Keratinocyte (primary cell): Measurements from ENCODE around the gene SMU1. TPM values are rescaled to one million over a fixed set of nuclear protein-coding genes. Genes with fewer than 3 reads are reported as not detected.
"Not testable (repeated sequence)": the region's sequence is repeated elsewhere in the genome, so short reads cannot be mapped to it uniquely, and the experiment has no call there.

ENCODE experiments used
- DNase-seq: peaks from one replicate; pipeline ENCODE4 v3.0.0-alpha.2; 2011; ENCODE audit warnings: low read depth, missing footprints, low spot score
- FAIRE-seq: peaks from 2 replicates; lab custom pipeline; 2011; peaks lifted over from hg19 to GRCh38; lab: Jason Lieb, UNC
- H2AFZ ChIP-seq: 2 replicates; pipeline ENCODE4 v1.6.0; 2012; ENCODE audit warnings: low read length, control low read depth, inconsistent platforms; ENCODE audit not compliant: control insufficient read depth
- H3K27ac ChIP-seq: 2 replicates; pipeline ENCODE4 v1.5.1; 2011; ENCODE audit warnings: low read length; ENCODE audit not compliant: control insufficient read depth, insufficient read depth
- H3K27me3 ChIP-seq: 3 replicates; pipeline ENCODE4 v1.6.0; 2011; ENCODE audit warnings: low read length; ENCODE audit not compliant: control insufficient read depth, insufficient read depth; ENCODE audit errors: extremely low read depth
- H3K36me3 ChIP-seq, 2 experiments: 2 replicates in 1 of 2; 3 replicates in 1 of 2; pipeline ENCODE4 v1.5.1; 2011; ENCODE audit warnings: low read length in 2 of 2, mild to moderate bottlenecking in 1 of 2; ENCODE audit not compliant: control insufficient read depth in 2 of 2, insufficient read depth in 2 of 2; ENCODE audit errors: extremely low read depth in 1 of 2
- H3K4me1 ChIP-seq: 3 replicates; pipeline ENCODE4 v1.5.1; 2011; ENCODE audit warnings: low read length; ENCODE audit not compliant: control insufficient read depth, insufficient read depth; ENCODE audit errors: extremely low read depth
- H3K4me2 ChIP-seq: 3 replicates; pipeline ENCODE4 v1.6.0; 2011; ENCODE audit warnings: low read depth, low read length; ENCODE audit not compliant: control insufficient read depth, insufficient read depth; ENCODE audit errors: extremely low read depth
- H3K4me3 ChIP-seq, 3 experiments: fragments of 200-600 bp in 1 of 3; sonication (generic) in 1 of 3; 2 replicates in 2 of 3; 3 replicates in 1 of 3; pipeline ENCODE4 v1.5.1; 2011 to 2016; ENCODE audit warnings: low read length in 3 of 3, mild to moderate bottlenecking in 3 of 3, control low read depth in 2 of 3, inconsistent platforms in 1 of 3, low read depth in 1 of 3, mixed read lengths in 1 of 3, mixed run types in 1 of 3, moderate library complexity in 1 of 3; ENCODE audit not compliant: control insufficient read depth in 2 of 3, insufficient read depth in 2 of 3; ENCODE audit errors: extremely low read depth in 1 of 3
- H3K79me2 ChIP-seq: 2 replicates; pipeline ENCODE4 v1.6.0; 2012; ENCODE audit warnings: low read length; ENCODE audit not compliant: control insufficient read depth, insufficient read depth
- H3K9ac ChIP-seq: 3 replicates; pipeline ENCODE4 v1.6.0; 2011; ENCODE audit warnings: low read length; ENCODE audit not compliant: control insufficient read depth, insufficient read depth; ENCODE audit errors: extremely low read depth
- H3K9me1 ChIP-seq: 3 replicates; pipeline ENCODE4 v1.6.0; 2011; ENCODE audit warnings: low read length; ENCODE audit not compliant: control insufficient read depth, insufficient read depth; ENCODE audit errors: extremely low read depth
- H3K9me3 ChIP-seq: 2 replicates; pipeline ENCODE4 v1.5.1; 2012; ENCODE audit warnings: low read depth, low read length; ENCODE audit not compliant: control insufficient read depth
- H4K20me1 ChIP-seq: 3 replicates; pipeline ENCODE4 v1.6.0; 2011; ENCODE audit warnings: low read length; ENCODE audit not compliant: control insufficient read depth, insufficient read depth; ENCODE audit errors: extremely low read depth
- EZH2 ChIP-seq: IDR thresholded peaks from one replicate; pipeline ENCODE4 v1.6.1; 2012; ENCODE audit warnings: inconsistent platforms, mild to moderate bottlenecking, low read length, moderate library complexity
- dilution Hi-C: fragments of 300-500 bp; cut with MboI; formaldehyde crosslinking; loops from one replicate; pipeline ENCODE4 v1.7.0; 2020; ENCODE audit warnings: low sequenced_read_pairs; ENCODE audit not compliant: extremely low pct_ligation_motif_present
- polyA plus RNA-seq, 5 experiments: library from polyadenylated mRNA; depleted of rRNA in 3 of 5; stranded (reverse) in 3 of 5; stranded (forward) in 1 of 5; unstranded in 1 of 5; fragments of >200 nt; gene quantifications; 1 replicate in 1 of 5; 2 replicates in 3 of 5; 3 replicates in 1 of 5; pipeline versions ENCODE4 v1.2.1 to v1.2.3, GENCODE V29; 2011 to 2012; ENCODE audit warnings: missing spikeins in 2 of 5, low read depth in 1 of 5, low replicate concordance in 1 of 5
- TF ChIP-seq, protein P1 (sequence below), 3 experiments: IDR thresholded peaks in 1 of 3; conservative IDR thresholded peaks in 1 of 3; optimal IDR thresholded peaks in 1 of 3; 2 replicates in 2 of 3; 3 replicates in 1 of 3; pipeline versions ENCODE3 to v1.5.1; 2011; ENCODE audit warnings: low read length in 3 of 3, mild to moderate bottlenecking in 3 of 3, moderate library complexity in 2 of 3, control low read depth in 1 of 3, inconsistent platforms in 1 of 3; ENCODE audit not compliant: insufficient read depth in 2 of 3; ENCODE audit errors: extremely low read depth in 1 of 3

SMU1 gene
- polyA plus RNA-seq, 1 donor (not counting 4 experiments of a cell fraction or from before 2014, with no cell fraction given), result 20.3 TPM

DNA sequence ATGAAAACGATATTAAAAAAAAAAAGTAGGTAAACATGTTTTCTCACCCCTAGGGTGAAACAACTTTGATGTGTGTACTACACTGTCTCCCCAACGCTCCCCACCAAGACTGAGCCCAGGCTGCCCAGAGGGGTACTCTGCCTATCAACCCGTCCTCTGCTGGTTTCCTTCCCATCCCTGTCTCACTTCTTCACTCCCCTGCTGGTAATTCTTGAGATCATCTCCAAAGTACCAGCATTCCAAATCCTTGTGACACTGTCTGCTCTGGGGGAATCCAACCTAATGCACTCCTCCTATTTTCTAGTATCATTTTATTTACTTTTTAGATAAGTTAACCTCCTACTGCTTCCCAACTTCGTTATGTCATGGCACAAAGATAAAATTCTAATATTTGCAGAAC, 68.7 kb downstream of the SMU1 start:
- Histone ChIP-seq H3K27ac (no peak overlapping the region), H3K9ac (no peak overlapping the region), H3K4me1 (no peaks in the 10 kb centered on the region), H3K4me3 (no peak overlapping the region), H4K20me1 (no peaks in the 10 kb centered on the region), H3K27me3 (no peaks in the 10 kb centered on the region), H3K9me3 (no peaks in the 10 kb centered on the region), H2AFZ (no peak overlapping the region), H3K79me2 (peaks cover 4% of the 10 kb centered on the region), H3K4me2 (no peak overlapping the region), H3K9me1 (no peaks in the 10 kb centered on the region), H3K36me3 (no peaks in the 10 kb centered on the region)
- dilution Hi-C loops, result no loop called here
- FAIRE-seq, result no peak
- TF ChIP-seq EZH2, result no peak
- TF ChIP-seq, protein P1, sequence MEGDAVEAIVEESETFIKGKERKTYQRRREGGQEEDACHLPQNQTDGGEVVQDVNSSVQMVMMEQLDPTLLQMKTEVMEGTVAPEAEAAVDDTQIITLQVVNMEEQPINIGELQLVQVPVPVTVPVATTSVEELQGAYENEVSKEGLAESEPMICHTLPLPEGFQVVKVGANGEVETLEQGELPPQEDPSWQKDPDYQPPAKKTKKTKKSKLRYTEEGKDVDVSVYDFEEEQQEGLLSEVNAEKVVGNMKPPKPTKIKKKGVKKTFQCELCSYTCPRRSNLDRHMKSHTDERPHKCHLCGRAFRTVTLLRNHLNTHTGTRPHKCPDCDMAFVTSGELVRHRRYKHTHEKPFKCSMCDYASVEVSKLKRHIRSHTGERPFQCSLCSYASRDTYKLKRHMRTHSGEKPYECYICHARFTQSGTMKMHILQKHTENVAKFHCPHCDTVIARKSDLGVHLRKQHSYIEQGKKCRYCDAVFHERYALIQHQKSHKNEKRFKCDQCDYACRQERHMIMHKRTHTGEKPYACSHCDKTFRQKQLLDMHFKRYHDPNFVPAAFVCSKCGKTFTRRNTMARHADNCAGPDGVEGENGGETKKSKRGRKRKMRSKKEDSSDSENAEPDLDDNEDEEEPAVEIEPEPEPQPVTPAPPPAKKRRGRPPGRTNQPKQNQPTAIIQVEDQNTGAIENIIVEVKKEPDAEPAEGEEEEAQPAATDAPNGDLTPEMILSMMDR (optimal IDR thresholded peaks at IDR 0.05 in 1 of 3, IDR thresholded peaks at IDR 0.05 in 1 of 3, conservative IDR thresholded peaks at IDR 0.05 in 1 of 3; ENCODE audit: extremely low read depth in 1 of 3, insufficient read depth in 2 of 3, low read length in 3 of 3), result no peak
- no peak for DNase-seq

DNA sequence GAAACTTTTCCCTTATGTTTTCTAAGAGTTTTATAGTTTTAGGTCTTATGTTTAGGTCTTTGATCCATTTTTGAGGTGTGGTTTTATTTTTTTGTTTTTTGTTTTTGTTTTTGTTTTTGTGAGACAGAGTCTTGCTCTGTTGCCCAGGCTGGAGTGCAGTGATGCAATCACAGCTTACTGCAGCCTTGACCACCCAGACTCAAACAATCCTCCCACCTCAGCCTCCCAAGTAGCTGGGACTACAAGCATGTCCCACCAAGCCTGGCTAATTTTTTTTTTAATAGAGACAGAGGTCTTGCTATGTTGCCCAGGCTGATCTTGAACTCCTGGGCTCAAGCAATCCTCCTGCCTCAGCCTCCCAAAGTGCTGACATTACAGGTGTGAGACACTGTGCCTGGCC, 71.1 kb downstream of the SMU1 start:
- H3K79me2 ChIP-seq, dilution Hi-C loops, H2AFZ ChIP-seq, H3K9ac ChIP-seq, H3K4me3 ChIP-seq, H3K27me3 ChIP-seq, DNase-seq, H3K9me1 ChIP-seq, H3K4me1 ChIP-seq, H3K4me2 ChIP-seq, H3K27ac ChIP-seq, H3K36me3 ChIP-seq, H4K20me1 ChIP-seq, FAIRE-seq, H3K9me3 ChIP-seq: not testable (repeated sequence)

DNA sequence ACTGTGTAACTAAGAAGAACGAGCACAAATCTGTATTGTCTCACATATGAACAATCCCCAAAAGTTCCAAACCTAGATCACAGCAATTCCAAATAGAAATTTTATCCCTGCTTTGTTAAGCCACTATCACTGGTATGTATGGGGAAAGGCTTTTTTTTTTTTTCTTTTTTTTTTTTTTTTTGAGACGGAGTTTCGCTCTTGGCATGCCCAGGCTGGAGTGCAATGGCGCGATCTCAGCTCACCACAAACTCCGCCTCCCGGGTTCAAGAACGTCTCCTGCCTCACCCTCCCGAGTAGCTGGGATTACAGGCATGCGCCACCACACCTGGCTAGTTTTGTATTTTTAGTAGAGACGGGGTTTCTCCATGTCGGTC, 75.8 kb downstream of the SMU1 start:
- dilution Hi-C loops, H4K20me1 ChIP-seq, H3K27me3 ChIP-seq, H3K9me3 ChIP-seq, DNase-seq, H2AFZ ChIP-seq, H3K36me3 ChIP-seq, H3K9me1 ChIP-seq, FAIRE-seq: not testable (repeated sequence)
- H3K4me1 ChIP-seq, result peaks cover 14% of the 10 kb centered on the region
- peak overlapping the region; percentile 95 for H3K27ac ChIP-seq
- H3K4me2 ChIP-seq, result peak overlapping the region; percentile 89
- H3K4me3 ChIP-seq, result peak overlapping the region; percentile 62 to 93 (median 85)
- H3K79me2 ChIP-seq, result peaks cover 42% of the 10 kb centered on the region
- peak overlapping the region; percentile 95 for H3K9ac ChIP-seq
